ENCODE results near the gene ABI3BP.
"Not testable (repeated sequence)": the region's sequence is repeated elsewhere in the genome, so short reads cannot be mapped to it uniquely, and the experiment has no call there.

The ABI3BP gene

GRCh38 chr3:100947119-100947518, 46.1 kb downstream of the ABI3BP start:
- no peak for DNase-seq (ENCODE audit: low read depth, low spot score)

DNA sequence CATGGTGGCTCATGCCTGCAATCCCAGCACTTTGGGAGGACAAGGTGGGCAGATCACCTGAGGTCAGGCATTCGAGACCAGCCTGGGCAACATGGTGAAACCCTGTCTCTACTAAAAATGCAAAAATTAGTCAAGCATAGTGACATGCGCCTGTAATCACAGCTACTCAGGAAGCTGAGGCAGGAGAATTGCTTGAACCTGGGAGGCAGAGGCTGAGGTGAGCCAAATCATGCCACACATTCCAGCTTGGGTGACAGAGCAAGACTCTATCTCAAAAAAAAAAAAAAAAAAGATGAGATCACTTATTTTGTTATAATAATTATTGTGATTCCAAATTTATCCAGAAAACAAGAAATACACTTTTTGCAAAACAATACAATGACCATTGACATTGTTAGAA, 47.1 kb downstream of the ABI3BP start:
- DNase-seq (ENCODE audit: low read depth, low spot score), result not testable (repeated sequence)

DNA sequence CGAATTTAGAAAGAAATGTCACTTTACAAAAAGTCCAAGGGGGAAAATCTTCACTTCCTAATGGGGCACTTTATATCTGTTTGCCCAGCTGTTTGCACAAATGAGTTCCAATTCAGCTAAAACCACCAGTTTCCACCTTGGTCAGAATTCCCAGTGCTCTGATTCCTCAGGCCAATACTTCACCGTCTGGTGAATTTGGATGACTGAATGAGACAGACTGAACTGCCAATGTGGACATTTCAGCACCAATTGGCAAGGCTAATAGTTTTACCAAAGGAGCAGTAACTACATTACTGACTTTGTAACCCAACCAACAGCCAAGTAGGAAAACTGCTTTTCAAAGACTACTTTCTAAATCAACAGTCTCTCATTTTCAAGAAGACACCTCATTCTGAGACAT, 51.8 kb downstream of the ABI3BP start:
- no peak for DNase-seq (ENCODE audit: low read depth, low spot score)

DNA sequence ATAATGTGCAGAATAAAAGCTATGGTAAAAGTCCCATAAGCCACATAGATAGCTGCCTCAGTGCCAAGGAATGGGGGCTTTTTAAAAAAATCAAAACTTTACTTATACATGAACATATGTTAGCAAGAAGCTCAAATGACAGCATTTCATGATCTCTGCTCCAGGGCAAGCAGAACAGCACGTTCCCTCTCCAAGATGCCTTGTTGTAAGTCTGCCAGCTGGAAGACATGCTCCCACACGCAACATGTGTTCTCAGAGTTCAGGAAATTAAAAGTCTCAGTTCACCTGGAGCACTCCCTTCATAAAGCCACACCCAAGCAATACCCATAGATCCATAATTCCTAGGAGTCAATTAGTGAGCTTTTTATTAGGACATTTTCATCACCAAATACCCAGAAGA, 52.2 kb downstream of the ABI3BP start:
- DNase-seq (ENCODE audit: low read depth, low spot score), result no peak

- DNase-seq (ENCODE audit: low read depth, low spot score), result no peak
Measured at GRCh38 chr3:100936931-100937330, 56.3 kb downstream of the ABI3BP start.

- no peak for DNase-seq (ENCODE audit: low read depth, low spot score)
Measured at GRCh38 chr3:100932491-100932890, 60.7 kb downstream of the ABI3BP start.

- DNase-seq (ENCODE audit: low read depth, low spot score), result no peak
Measured at GRCh38 chr3:100928638-100929428, 64.4 kb downstream of the ABI3BP start.

- DNase-seq (ENCODE audit: low read depth, low spot score), result no peak
Measured at GRCh38 chr3:100927775-100928174, 65.4 kb downstream of the ABI3BP start.

DNA sequence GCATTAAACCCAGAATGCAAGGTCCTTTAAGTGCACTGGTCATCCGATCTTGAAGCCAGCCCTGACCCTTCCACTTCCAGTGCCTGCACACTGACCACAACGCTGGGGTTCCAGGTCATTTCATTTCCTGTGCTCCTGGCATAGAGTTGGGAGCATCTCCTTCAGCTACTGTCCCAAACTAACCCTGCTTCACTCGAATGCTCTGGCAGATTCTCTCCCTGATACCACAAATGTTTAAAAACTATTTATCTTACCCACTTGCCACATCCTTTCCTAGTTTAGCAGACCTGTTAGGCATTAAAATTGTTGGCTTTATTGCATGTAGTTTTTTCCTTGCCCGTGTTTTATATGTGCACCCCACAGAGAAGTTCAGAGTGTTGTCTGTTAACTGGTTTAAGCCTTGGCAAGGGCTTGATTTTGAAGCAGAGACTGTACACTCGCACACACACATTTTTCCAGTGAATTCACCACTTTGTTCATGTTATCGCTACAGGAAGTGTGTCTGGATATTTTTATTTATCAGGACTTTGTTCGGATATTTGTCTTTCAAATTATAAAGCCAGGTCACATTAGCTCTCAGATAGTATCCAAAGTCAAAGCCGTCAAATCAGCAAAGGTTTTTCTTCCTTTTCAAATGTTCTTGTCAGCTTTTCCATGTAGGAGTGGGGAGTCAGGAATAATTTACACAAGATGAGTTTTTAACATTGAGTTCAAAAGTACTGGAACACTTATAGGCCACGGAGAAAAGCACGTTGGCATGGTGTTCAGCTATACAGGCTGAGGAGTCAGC, 77.3 kb downstream of the ABI3BP start:
- DNase-seq (ENCODE audit: low read depth, low spot score), result no peak

DNA sequence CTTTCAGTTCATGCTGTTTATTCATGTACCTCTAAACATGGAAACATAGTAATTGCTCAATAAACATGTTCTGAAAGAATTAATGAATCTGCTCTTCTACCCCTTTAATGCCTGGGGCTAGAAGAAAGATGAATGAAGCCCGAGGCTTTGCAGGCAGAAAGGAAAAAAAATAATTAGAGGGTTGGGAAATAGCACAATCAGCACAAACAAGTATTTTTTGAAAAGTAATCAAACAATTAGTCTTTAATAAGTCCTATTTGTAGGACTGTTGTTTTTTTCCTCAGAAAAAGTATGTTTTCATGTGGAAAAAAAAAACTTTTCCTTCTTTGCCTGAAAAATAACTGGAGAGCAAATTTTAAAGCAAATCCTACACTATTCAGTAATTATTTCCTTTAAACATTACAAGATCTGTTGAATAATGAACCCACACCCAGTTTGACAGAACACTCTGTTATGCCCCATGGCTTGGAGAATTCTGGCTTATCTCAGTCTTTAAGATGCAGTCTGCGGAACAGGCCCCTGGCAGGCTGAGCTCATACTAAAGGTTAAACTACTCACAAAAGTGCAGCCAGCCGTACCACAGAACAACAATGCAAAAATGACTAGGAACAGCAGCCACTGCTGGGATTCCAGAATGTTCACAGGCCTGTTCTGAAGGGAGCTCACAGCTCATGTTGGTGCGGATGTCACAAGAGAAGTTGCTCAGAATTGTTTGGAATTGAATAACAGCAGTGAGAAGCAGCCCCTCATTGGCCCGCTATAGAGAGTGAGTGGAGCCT, 79.2 kb downstream of the ABI3BP start:
- no peak for DNase-seq (ENCODE audit: low read depth, low spot score)

DNA sequence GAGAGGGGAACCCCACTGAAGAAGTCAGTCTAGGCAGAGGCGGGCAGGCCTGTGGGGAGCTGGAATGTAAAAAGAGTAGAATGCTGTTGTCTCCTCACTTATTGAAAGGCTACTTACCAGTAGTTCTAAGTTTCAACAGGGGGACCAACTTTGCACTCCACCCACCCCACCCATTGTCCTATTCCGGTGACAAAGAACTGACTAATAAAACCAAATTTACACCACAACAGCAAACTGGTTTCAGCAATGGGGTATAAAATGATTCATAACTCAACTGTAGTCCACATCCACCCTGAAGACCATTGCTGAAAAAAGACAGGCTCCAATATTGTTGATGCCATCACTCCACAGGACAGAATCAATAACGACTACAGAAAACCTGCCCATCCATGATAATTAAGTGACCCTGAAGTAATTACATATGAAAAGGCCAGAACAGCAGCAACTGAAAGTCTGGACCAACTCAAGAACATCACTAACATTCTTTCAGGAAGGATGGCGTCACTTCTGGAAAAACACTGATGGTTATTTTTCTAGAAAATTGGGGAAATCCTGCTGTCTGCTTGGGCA, 80.2 kb downstream of the ABI3BP start:
- DNase-seq (ENCODE audit: low read depth, low spot score), result no peak

GRCh38 chr3:100912571-100912970, 80.7 kb downstream of the ABI3BP start:
- DNase-seq (ENCODE audit: low read depth, low spot score), result no peak

DNA sequence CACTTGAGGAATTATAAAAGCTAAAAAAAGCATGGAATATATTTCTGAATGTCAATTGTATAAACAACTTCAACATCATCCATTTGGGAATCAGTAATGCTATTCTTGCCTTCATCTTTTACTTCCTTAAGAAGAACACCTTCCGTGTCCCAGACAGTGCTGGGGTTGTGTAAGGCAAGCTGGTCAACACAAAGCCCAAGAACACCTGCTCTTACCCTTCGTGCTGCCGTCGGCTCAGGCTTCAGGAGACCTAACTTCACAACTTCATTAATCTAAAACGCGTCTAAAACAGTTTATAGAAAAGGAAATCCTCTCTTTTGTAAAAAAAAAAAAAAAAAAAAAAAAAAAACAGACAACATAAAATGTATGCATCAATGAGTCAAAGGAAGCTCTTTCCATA, 81.3 kb downstream of the ABI3BP start:
- DNase-seq (ENCODE audit: low read depth, low spot score), result no peak

DNA sequence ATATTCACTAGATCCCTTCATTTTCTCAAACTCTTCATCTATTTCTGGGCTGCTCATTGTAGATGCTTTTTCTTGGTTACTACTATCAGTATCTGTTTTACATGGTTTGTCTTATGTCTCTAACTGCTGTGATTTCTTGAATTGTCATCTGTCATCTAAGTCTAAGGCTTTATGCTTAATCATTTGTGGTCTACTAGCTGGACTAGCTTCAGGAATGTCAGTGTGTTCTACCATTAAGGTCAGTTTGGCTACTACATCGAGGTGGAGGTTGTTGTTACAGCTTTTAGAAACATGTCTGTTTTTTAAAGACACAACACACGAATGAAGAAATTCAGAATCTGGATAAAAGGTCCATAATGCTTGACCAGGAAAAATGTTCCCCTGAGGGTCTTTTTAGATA, 82.2 kb downstream of the ABI3BP start:
- DNase-seq (ENCODE audit: low read depth, low spot score), result no peak

- no peak for DNase-seq (ENCODE audit: low read depth, low spot score)
Measured at GRCh38 chr3:100902572-100902971, 90.6 kb downstream of the ABI3BP start.

- no peak for DNase-seq (ENCODE audit: low read depth, low spot score)
Measured at GRCh38 chr3:100900671-100901335, 92.4 kb downstream of the ABI3BP start.

DNA sequence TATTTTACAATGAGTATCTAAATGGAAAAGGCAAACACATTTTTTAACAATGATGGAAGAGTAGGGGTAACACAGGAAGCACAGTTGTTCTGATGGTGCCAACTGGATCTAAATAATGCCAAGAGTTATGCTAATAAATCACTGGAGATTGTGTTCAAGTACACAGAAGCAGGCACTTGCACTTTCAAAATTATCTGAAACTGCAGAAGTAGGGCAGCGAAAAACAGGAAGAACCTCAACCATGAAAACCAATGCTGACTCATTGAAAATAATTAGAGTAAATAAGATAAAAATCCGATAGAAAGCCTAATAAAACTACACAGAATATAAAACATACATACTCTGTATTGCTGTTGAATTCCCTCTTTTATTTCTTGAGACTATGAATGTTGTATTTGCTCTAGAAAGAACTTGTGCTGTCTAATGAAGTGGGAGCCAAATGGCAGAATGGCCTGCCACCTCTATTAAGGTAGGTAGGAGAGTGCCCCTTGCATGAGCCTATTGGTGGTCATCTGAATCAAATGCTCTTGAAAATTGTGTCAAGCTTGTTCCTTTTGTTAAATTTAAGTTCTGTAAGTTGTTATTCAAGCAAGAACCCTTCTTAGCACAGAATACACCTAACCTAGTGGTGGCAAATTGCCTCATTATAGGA, 93.7 kb downstream of the ABI3BP start:
- no peak for DNase-seq (ENCODE audit: low read depth, low spot score)

DNA sequence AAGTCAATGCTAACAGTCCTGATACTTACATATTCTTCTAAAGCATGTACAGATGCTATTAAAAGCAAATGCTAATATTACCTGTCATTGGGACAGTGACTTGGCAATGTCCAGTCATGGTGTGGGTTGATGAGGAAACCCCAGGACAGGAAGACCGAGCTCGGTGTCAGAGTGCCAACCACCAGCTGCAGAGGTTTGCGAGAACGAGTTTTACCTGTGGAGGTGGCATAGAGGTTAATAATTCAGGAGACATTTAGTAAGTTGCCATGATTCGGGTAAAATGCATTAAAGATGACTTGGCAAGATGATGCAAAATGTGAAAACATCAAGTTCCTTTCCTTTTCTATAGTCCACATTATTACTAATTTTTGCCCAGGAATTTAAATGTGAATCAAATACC, 94.5 kb downstream of the ABI3BP start:
- DNase-seq (ENCODE audit: low read depth, low spot score), result no peak

DNA sequence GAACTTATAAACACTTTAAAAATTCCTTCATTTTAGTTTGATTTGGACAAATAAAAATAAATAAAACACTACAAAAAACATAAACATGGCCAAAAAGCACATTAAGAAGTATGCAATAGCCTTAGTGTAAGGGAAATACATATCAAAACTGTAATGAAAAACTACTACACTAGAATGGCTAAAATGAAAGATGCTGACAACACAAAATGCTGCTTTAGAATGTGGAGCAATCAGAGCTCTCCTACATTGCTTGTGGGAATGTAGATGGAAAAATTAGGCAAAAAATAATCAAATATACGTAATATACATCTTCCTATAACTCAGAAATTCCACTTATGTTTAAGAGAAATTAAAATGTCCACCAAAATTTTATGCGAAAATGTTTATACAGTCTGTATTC, 96.2 kb downstream of the ABI3BP start:
- DNase-seq (ENCODE audit: low read depth, low spot score), result no peak

GRCh38 chr3:100893590-100893989, 99.6 kb downstream of the ABI3BP start:
- DNase-seq (ENCODE audit: low read depth, low spot score), result no peak

DNA sequence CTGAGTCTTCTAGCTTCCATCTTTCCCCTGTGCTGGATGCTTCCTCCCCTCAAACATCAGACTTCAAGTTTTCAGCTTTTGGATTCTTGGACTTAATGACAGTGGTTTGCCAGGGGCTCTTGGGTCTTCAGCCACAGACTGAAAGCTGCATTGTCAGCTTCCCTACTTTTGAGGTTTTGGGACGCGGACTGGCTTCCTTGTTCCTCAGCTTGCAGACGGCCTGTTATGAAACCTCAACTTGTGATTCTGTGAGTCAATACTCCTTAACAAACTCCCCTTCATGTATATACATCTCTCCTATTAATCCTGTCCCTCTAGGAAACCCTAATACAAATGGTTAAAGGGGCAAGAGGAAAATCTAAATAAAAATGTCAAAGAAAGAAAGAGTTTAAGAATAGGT, 100.1 kb downstream of the ABI3BP start:
- no peak for DNase-seq (ENCODE audit: low read depth, low spot score)
